H7 (cell line): ENCODE measurements around the gene GPR161. TPM values are rescaled to one million over a fixed set of nuclear protein-coding genes. Genes with fewer than 3 reads are reported as not detected.
"Not testable (repeated sequence)": the region's sequence is repeated elsewhere in the genome, so short reads cannot be mapped to it uniquely, and the experiment has no call there.

Experiments
- DNase-seq: peaks from one replicate; pipeline ENCODE4 v3.0.0; 2012
- H3K27me3 ChIP-seq: 2 replicates; pipeline ENCODE4 v1.6.0; 2011; ENCODE audit warnings: mild to moderate bottlenecking, low read length; ENCODE audit not compliant: control insufficient read depth, insufficient read depth
- H3K36me3 ChIP-seq: replicated peaks from 2 replicates; pipeline ENCODE4 v1.5.1; 2011; ENCODE audit warnings: low read length; ENCODE audit not compliant: control insufficient read depth, insufficient read depth
- H3K4me3 ChIP-seq: 2 replicates; pipeline ENCODE4 v1.5.1; 2011; ENCODE audit warnings: low read depth, mild to moderate bottlenecking, control low read depth, low read length, moderate library complexity; ENCODE audit not compliant: insufficient read depth
- total RNA-seq: library from RNA; depleted of rRNA; stranded (reverse); fragments of >200 nt; shearing (Covaris generic); gene quantifications from 2 replicates; pipeline ENCODE4 v1.2.3, GENCODE V29; 2014; rRNA removed

The GPR161 gene
- 16.6 and 20.4 TPM in 2 replicates for total RNA-seq

- DNase-seq: peak; percentile 91
- H3K36me3 ChIP-seq: no peaks in the 10 kb centered on the region
Observed at GRCh38 chr1:168136709-168137514, at the start of gene GPR161. Gene GPR161, minus strand, starts transcription at chr1:168136930. Its CDS starts 32,080 bp downstream, at chr1:168104850.

GRCh38 chr1:168181063-168181720, 44.5 kb upstream of the GPR161 start:
- H3K36me3 ChIP-seq, H3K27me3 ChIP-seq, DNase-seq, H3K4me3 ChIP-seq: not testable (repeated sequence)

More at GRCh38 chr1:168136709-168137514, at the start of gene GPR161:
- Histone ChIP-seq H3K4me3 (peak within 1 kb of the TSS; percentile 79), H3K27me3 (peaks cover 21% of the 10 kb centered on the region)

DNA sequence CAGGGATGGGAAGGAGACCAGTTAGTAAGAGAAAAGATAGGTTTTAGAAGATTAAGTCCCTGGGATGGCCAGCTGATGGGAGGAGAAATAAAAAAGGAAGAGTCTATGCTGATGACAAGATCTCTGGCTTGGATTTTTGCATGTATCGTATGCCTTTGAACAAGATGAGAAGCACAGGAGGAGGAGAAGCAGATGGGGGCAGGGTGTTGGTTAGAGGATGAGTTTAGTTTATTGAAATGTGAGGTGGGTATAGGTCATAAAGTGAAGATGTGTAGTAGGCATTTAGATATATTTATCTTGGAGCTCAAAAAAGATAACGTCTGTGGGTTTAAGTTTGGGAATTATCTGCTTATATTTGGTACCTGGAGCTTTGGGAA, 43.4 kb upstream of the GPR161 start:
- Histone ChIP-seq H3K27me3 (no peaks in the 10 kb centered on the region), H3K36me3 (no peaks in the 10 kb centered on the region), H3K4me3 (peak overlapping the region; percentile 90; the same call in 1 of the 2 replicates)
- no peak for DNase-seq

- Histone ChIP-seq H3K4me3 (peak overlapping the region; percentile 90), H3K27me3 (no peaks in the 10 kb centered on the region), H3K36me3 (no peaks in the 10 kb centered on the region)
- peak; percentile 24 for DNase-seq
Observed at GRCh38 chr1:168179438-168180147, 42.9 kb upstream of the GPR161 start.

- peak within 1 kb of the TSS; percentile 90 for H3K4me3 ChIP-seq
- DNase-seq: peak; percentile 91
Observed at GRCh38 chr1:168178638-168179437, 42.1 kb upstream of the GPR161 start, which contains the start of gene TIPRL. Gene TIPRL, plus strand, starts transcription at chr1:168178962. Its CDS starts 116 bp downstream, at chr1:168179078.

DNA sequence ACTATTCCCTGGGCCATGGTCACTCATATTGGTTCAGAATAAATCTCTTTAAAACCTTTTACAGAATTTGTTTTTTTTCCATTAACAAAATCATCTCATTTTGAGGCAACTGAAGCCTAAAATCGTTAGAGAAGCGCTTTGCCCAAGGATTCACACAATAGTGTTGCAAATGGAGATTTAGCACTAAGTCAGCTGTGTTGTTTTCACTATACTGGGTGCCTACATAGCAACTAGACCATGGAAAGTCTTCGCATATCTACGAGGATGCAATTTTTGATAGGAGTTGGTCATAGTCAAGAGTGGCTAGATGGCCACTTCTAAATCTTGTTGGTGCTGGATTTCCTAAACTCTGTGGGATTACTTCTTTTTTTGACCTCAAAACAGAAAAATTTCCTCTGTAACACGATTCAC, 41.5 kb upstream of the GPR161 start:
- peak overlapping the region; percentile 90; the same call in 1 of the 2 replicates for H3K4me3 ChIP-seq
- H3K27me3 ChIP-seq: no peaks in the 10 kb centered on the region
- no peak for DNase-seq
- no peaks in the 10 kb centered on the region for H3K36me3 ChIP-seq

More at GRCh38 chr1:168178638-168179437, 42.1 kb upstream of the GPR161 start, which contains the start of gene TIPRL:
- no peaks in the 10 kb centered on the region for H3K27me3 ChIP-seq
- no peaks in the 10 kb centered on the region for H3K36me3 ChIP-seq

- Histone ChIP-seq H3K27me3 (no peaks in the 10 kb centered on the region), H3K4me3 (no peak overlapping the region), H3K36me3 (no peaks in the 10 kb centered on the region)
- no peak for DNase-seq
Observed at GRCh38 chr1:168172250-168172915, 35.7 kb upstream of the GPR161 start.

DNA sequence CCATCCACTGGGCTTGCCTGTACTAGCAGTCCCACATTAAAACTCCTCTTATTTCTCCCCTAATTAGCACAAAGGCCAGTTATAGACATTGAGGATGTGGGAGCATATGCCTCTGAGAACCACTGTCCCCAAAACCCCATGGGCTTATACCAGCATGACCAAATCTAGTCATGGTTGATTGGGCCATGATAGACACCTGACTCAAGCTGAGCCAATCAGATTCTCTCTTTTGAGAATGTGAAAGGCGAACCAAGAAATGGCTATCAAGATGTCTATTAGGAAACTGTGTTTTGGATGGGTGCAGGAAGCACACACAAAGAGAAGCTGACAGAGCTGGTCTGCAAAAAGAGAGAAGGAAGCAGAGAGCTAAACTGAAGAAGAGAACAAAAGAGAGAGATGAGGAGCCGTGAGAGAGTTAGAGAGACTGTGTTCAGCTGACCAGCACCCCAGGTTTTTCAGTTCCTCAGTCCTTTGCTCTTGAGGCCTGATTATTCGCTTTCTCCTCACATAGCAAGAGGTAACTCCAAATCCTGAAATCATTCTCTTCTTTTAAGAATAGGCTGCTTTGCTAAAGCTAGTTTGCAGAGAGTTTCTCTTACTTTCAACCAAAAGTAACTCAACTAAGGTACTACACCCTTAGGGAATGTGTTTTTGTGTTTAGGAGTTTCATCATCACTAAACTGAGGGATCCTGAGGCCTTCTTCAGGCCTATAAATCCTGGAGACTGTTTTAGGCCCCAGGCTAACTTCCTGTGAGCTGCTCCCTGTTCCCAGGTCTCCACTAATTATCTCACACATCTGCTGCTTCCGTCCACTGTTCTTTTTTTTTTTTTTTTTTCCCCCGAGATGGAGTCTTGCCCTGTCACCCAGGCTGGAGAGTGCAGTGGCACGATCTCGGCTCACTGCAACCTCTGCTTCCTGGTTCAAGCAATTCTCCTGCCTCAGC, 34.1 kb upstream of the GPR161 start:
- Histone ChIP-seq H3K27me3 (no peaks in the 10 kb centered on the region), H3K36me3 (no peaks in the 10 kb centered on the region)
- DNase-seq: no peak

DNA sequence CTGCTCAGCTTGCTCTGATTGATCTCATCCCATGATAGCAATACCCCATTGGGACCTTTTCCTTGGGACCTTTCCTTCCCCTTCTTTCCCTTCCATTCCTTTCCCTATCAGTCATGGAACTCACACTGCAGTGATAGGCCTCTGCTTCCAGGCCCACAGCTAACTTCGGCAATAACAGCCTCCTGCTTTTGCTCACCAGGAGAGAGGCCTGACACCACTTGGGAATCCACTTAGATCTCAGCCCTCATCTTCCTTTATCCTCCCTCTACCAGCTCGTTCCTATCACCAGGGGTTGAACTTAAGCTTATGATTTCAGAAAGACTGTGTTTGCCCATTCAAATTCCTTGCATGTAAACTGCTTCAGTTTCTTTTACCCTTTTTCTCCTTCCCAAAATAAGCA, 31.1 kb upstream of the GPR161 start:
- no peaks in the 10 kb centered on the region for H3K36me3 ChIP-seq
- no peak for DNase-seq
- no peak overlapping the region for H3K4me3 ChIP-seq
- H3K27me3 ChIP-seq: no peaks in the 10 kb centered on the region

More for the DNA sequence above, 34.1 kb upstream of the GPR161 start:
- no peak overlapping the region for H3K4me3 ChIP-seq

DNA sequence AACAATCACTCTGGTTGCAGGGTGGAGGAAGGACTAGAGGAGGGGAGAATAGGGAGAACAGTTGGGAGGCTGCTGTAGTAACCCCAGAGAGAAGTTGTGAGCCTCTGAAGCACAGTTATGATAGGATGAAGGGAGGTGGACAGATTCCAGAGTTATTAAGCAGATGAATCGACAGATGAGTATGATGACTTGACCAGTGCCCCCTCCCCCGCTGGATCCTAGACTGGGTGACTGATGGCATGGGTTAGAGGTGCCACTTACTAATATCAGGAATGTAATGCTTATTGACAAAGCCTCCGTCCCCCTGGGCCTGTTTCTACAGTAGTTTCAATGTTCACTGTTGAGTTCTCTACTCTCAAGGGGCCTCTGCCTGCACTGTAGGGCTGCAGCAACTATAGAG, 28.0 kb upstream of the GPR161 start:
- H3K4me3 ChIP-seq: no peak overlapping the region
- no peak for DNase-seq
- H3K36me3 ChIP-seq: no peaks in the 10 kb centered on the region
- no peaks in the 10 kb centered on the region for H3K27me3 ChIP-seq

DNA sequence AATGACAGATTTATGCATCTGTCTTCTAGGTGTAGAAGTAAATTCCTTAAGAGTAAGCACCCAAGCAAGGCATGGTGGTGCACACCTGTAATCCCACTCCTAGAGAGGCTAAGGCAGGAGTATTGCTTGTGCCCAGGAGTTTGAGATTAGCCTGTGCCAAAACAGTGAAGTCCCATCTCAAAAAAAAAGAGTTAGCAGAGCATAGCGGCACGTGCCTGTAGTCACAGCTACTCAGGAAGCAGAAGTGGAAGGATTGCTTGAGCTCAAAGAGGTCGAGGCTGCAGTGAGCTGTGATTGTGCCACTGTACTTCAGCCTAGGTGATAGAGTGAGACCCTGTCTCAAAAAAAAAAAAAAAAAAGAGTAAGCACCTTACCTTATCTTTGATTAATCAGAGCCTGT, 26.9 kb upstream of the GPR161 start:
- Histone ChIP-seq H3K4me3 (no peak overlapping the region), H3K36me3 (no peaks in the 10 kb centered on the region), H3K27me3 (no peaks in the 10 kb centered on the region)
- no peak for DNase-seq

GRCh38 chr1:168161459-168161858, 24.7 kb upstream of the GPR161 start:
- DNase-seq: no peak
- Histone ChIP-seq H3K4me3 (no peak overlapping the region), H3K27me3 (no peaks in the 10 kb centered on the region), H3K36me3 (no peaks in the 10 kb centered on the region)

- Histone ChIP-seq H3K27me3 (no peaks in the 10 kb centered on the region), H3K36me3 (no peaks in the 10 kb centered on the region), H3K4me3 (no peak overlapping the region)
- DNase-seq: no peak
Observed at GRCh38 chr1:168159979-168160378, 23.2 kb upstream of the GPR161 start.
